Esophagus squamous epithelium (tissue), 4 donors: Measurements from ENCODE around the gene CELSR1.

Source experiments
- CTCF ChIP-seq, 6 experiments: fragments of 450-650 bp in 4 of 6; fragments of 200-600 bp in 2 of 6; sonication (generic) in 2 of 6; IDR thresholded peaks; one replicate each; pipeline ENCODE4 v1.5.1; 2016 to 2019; ENCODE audit warnings: antibody characterized with exemption in 6 of 6, mild to moderate bottlenecking in 4 of 6, moderate library complexity in 4 of 6
- POLR2A ChIP-seq, 4 donors: fragments of 450-650 bp; IDR thresholded peaks; one replicate each; pipeline ENCODE4 v1.6.1; 2017; ENCODE audit warnings: antibody characterized with exemption in 4 of 4, mild to moderate bottlenecking in 4 of 4, moderate library complexity in 3 of 4

DNA sequence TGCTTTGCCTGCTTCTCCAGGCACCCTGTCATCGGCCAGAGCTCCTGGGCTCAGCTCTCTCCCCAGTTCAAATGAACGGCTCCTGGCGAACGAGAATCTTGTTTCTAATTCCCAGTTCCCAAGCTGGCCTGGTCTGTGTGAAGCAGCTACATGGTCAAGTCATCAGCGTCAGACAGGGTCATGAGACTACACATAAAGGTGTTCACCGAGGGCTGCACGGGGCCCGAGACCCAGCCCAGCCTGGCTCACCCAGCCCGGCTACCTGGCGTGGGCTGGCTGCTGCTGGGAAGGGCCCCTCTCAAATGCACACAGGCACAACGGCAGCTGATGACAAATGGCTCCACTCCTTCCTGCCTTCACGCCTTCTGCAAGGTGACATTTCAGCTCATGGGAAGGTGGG is 14.6 kb upstream of the CELSR1 start:
- TF ChIP-seq CTCF (IDR thresholded peaks at IDR 0.05) = no peak
- TF ChIP-seq POLR2A (IDR thresholded peaks at IDR 0.05) = no peak
